NCI-H2029 (cell line): Measurements from ENCODE around the gene EEF2KMT.
"Not testable (repeated sequence)": the region's sequence is repeated elsewhere in the genome, so short reads cannot be mapped to it uniquely, and the experiment has no call there.

Experiments used
- DNase-seq: peaks from one replicate; lab custom pipeline; 2025; lab: John Stamatoyannopoulos, UW

The EEF2KMT gene

GRCh38 chr16:5070431-5071186 is 27.0 kb downstream of the EEF2KMT start:
- DNase-seq: no peak

GRCh38 chr16:5069854-5070253 is 27.7 kb downstream of the EEF2KMT start:
- no peak for DNase-seq

- no peak for DNase-seq
These were observed 28.5 kb downstream of the EEF2KMT start for GRCh38 chr16:5069048-5069447.

GRCh38 chr16:5066511-5066910 is 31.1 kb downstream of the EEF2KMT start:
- DNase-seq: no peak

GRCh38 chr16:5065813-5066212 is 31.8 kb downstream of the EEF2KMT start, which contains the start of gene C16orf89:
C16orf89 (minus strand) TSS chr16:5065956; CDS start chr16:5065908, 48 bp downstream.
- DNase-seq: no peak

- no peak for DNase-seq
These were observed 32.3 kb downstream of the EEF2KMT start for GRCh38 chr16:5065326-5065725.

GRCh38 chr16:5064915-5065314 is 32.7 kb downstream of the EEF2KMT start:
- peak; percentile 54 for DNase-seq

GRCh38 chr16:5062790-5063765 is 34.5 kb downstream of the EEF2KMT start:
- DNase-seq: no peak

GRCh38 chr16:5062051-5062450 is 35.5 kb downstream of the EEF2KMT start:
- DNase-seq: no peak

- DNase-seq: no peak
These were observed 37.4 kb downstream of the EEF2KMT start for GRCh38 chr16:5060073-5060641.

- DNase-seq: no peak
These were observed 38.1 kb downstream of the EEF2KMT start for GRCh38 chr16:5059386-5060072.

GRCh38 chr16:5058476-5058875 is 39.1 kb downstream of the EEF2KMT start:
- no peak for DNase-seq

- DNase-seq: no peak
These were observed 41.2 kb downstream of the EEF2KMT start for GRCh38 chr16:5056352-5056751.

GRCh38 chr16:5054876-5055865 is 42.4 kb downstream of the EEF2KMT start:
- DNase-seq: no peak

GRCh38 chr16:5046914-5047313 is 50.7 kb downstream of the EEF2KMT start:
- DNase-seq: no peak

GRCh38 chr16:5045499-5046115 is 52.0 kb downstream of the EEF2KMT start:
- no peak for DNase-seq

- not testable (repeated sequence) for DNase-seq
These were observed 53.0 kb downstream of the EEF2KMT start for GRCh38 chr16:5044581-5044980.

- DNase-seq: no peak
These were observed 53.5 kb downstream of the EEF2KMT start for GRCh38 chr16:5044011-5044540.

- no peak for DNase-seq
These were observed 54.9 kb downstream of the EEF2KMT start for GRCh38 chr16:5042574-5043171.
